HuH-7.5 (cell line): ENCODE data around the gene MIA2.
"Not testable (repeated sequence)": the region's sequence is repeated elsewhere in the genome, so short reads cannot be mapped to it uniquely, and the experiment has no call there.

Experiments used
- DNase-seq: peaks from one replicate; pipeline ENCODE4 v3.0.0; 2011; ENCODE audit warnings: low spot score

The MIA2 gene

DNA sequence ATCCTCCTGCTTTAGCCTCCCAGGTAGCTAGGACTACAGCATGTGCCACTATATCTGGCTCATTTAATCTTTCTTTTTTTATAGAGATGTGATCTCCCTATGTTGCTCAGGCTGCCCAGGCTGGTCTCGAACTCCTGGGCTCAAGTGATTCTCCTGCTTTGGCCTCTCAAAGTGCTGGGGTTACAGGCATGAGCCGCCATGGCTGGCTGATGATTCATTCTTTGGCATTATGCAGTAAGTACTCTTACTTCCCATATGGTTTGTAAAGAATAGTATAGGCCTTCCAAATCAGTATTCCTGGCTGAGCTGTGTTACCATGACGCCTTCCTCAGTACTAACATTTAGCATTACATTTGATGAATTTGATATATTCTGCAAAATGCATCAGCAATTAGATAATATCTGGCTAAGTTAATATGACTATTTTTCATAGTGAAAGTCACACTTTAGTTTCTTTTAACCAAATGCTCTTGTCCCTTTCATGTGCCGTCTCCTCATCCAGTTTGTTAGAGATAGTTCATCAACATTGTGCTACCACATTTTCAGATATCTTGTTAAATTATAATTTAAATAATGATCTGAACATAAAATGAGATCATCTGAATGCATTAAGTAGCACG lies 3.2 kb upstream of the MIA2 start:
- no peak for DNase-seq

DNA sequence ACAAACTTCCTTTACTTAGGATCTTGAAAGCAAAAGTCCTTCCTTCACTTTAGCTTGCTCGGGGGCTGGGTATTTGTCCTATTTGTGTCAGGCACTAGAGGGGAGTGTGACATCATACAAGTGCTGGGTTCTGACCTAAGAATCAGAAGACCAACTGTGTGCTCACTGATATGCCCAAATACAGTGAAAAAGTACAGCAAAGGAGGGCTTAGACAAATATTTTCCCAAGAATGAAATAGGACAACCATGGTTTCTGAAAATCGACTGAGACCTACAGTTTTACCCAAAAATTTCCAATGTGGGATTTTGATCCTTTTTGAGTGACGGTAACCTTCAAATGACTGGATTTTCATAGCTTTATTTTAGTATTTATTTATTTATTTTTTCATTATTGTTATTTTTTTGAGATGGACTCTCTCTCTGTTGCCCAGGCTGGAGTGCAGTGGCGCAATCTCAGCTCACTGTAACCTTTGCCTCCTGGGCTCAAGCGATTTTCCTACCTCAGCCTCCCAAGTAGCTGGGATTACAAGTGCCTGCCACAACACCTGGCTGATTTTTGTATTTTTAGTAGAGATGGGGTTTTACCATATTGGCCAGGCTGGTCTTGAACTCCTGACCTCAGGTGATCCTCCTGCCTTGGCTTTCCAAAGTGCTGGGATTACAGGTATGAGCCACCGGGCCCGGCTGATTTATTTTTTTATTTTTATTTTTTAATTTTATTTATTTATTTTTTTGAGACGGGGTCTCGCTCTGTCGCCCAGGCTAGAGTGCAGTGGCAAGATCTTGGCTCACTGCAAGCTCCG lies 1.8 kb upstream of the MIA2 start:
- not testable (repeated sequence) for DNase-seq

DNA sequence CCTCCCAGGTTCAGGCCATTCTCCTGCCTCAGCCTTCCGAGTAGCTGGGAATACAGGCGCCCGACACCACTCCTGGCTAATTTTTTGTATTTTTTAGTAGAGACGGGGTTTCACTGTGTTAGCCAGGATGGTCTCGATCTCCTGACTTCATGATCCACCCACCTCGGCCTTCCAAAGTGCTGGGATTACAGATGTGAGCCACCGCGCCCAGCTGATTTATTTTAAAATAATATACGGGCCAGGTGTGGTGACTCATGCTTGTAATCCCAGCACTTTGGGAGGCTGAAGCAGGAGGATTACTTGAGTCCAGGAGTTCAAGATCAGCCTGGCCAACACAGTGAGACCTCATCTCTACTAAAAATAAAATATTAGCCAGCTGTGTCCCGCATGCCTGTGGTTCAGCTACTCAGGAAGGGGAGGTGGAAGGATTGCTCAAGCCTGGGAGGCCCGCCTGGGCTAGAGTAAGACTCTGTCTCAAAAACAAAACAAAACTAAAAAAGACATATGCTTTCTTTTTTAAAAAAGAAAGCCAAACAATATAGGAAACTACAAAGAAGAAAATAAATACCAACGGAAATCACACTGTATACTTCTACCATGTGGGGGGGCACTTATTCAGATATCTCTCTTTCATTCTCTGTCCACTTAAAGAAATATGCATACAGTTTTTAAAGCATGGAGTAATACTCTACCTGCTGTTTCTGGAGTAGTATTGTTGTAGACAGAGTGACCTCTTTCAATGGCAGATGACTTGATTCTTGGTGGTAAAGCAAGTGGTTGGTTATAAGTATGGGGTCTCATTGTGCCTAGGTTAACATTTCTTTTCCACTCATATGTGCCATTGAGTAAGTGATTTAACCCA lies 930 bp upstream of the MIA2 start:
- no peak for DNase-seq

DNA sequence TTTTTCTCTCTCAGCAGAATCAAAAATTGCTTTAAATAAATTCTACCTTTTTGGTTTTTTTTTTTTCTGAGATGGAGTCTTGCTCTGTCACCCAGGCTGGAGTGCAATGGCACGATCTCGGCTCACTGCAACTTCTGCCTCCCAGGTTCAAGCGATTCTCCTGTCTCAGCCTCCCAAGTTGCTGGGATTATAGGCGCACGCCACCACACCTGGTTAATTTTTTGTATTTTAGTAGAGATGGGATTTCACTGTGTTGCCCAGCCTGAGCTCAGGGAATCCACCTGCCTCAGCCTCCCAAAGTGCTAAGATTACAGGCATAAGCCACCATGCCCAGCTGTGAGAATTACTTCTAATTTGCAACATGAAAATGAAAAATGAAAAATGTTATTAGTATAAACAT lies 1.3 kb downstream of the MIA2 start:
- not testable (repeated sequence) for DNase-seq

DNA sequence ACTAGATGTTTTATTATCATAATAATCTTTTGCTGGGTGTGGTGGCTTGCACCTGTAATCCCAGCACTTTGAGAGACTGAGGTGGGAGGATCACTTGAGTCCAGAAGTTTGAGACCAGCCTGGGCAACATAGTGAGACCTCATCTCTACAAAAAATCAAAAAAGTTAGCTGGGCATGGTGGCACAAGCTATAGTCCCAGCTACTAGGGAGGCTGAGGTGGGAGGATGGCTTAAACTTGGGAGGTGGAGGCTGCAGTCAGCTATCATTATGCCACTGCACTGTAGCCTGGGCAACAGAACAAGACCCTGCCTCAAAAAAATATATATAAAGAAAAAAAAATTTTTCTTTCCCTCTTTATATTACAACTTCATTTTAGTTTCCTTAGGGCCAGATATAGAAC lies 1.8 kb downstream of the MIA2 start:
- DNase-seq, result not testable (repeated sequence)

DNA sequence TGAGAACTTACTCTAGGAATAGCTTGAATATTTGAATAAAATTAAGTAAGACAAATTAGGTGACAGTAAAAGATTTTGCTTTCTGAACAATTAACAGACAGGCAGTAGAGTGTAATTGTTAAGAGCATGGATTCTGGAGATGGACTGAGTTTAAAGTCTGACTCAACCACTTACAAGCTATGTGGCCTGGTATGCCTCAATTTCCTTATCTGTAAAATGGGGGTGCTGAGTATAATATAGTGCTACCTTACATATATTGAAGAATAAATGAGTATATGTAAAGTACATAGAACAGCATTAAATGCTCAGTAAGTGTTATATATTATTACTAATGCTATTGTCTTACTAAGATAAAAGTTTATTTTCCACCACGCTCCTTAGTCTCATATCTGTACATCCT lies 7.1 kb downstream of the MIA2 start:
- no peak for DNase-seq

DNA sequence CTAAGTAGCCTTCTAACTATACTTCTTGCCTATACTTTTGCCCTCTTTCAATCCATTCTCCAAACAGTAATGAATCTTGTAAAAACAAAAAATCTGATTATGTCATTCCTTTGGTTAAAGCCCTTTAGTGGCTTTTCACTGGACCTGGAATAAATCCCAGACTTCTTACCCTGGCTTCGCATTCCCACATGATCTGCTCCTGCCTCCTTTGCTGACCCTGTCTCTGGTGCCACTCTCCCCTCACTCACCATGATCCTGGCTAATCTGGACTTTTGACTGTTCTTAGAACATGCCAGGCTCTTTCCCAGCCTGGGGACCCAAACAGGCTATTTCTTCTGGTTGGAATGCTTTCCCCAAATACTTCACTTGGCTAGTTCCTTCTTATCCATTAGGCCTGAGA lies 7.9 kb downstream of the MIA2 start:
- DNase-seq, result no peak

DNA sequence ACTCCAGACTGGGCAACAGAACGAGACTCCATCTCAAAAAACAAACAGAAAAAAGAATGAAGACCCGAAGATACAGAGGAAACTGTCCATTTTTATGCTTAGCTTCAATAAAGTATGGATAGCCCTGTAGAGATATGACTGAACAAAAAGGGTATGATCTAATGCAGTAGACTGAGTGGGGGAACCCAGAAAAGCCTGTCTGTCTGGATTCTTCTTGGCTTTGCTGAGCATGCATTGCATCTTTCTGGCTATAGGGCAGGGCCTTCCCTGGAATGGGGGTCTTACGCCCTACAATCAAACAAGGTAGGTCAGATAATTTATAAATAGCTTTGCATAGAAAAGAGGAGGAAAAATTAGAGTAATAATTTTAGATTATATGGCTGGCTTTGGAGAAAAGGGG lies 10.1 kb downstream of the MIA2 start:
- no peak for DNase-seq

DNA sequence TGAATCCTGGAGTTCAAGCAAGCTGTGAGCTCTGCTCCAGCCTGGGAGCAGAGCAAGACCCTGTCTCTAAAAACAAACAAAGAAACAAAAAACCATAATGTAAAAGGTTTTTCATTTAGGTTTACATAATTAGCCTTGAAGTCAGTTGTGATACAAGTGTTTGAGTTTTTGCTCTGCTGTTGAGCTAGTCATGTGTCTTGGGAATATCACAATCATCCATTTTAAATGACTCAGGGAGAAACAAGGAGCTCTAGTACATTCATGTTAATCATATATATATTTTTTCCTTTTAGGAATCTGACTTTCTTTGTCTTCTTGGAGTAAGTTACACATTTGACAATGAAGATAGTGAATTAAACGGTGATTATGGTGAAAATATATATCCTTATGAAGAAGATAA lies 12.9 kb downstream of the MIA2 start:
- DNase-seq, result no peak

DNA sequence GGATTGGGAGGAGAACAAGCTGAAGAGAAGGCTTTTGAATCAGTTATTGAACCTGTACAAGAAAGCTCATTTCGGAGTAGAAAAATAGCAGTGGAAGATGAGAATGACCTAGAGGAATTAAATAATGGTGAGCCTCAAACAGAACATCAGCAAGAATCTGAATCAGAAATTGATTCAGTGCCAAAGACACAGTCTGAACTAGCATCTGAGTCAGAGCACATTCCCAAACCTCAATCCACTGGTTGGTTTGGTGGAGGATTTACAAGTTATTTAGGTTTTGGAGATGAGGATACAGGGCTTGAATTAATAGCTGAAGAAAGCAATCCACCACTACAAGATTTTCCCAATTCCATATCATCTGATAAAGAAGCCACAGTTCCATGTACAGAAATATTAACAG lies 13.5 kb downstream of the MIA2 start:
- no peak for DNase-seq

DNA sequence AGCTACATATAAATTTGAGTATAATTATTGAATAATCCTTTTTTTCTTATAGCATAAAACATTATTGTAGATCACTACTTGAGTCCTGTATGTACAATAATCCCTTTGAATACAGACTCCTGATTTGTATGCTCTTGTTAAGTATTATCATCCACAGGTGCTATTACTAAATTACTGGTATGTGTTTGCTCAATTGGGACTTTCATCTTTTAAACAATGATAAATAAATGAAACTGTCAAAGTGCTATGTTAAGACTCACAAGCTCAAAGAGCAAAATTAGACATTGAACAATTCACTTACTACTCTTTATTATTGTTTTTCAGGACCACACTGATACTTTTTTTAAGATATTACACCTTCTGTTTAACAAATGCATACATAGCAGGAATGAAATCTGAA lies 17.8 kb downstream of the MIA2 start:
- no peak for DNase-seq

DNA sequence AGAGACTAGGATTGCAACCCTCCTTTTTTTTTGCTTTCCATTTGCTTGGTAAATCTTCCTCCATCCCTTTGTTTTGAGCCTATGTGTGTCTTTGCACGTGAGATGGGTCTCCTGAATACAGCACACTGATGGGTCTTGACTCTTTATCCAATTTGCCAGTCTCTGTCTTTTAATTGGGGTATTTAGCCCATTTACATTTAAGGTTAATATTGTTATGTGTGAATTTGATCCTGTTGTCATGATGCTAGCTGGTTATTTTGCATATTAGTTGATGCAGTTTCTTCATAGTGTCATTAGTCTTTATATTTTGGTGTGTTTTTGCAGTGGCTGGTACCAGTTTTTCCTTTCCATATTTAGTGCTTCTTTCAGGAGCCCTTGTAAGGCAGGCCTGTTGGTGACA lies 23.7 kb downstream of the MIA2 start:
- DNase-seq, result not testable (repeated sequence)

DNA sequence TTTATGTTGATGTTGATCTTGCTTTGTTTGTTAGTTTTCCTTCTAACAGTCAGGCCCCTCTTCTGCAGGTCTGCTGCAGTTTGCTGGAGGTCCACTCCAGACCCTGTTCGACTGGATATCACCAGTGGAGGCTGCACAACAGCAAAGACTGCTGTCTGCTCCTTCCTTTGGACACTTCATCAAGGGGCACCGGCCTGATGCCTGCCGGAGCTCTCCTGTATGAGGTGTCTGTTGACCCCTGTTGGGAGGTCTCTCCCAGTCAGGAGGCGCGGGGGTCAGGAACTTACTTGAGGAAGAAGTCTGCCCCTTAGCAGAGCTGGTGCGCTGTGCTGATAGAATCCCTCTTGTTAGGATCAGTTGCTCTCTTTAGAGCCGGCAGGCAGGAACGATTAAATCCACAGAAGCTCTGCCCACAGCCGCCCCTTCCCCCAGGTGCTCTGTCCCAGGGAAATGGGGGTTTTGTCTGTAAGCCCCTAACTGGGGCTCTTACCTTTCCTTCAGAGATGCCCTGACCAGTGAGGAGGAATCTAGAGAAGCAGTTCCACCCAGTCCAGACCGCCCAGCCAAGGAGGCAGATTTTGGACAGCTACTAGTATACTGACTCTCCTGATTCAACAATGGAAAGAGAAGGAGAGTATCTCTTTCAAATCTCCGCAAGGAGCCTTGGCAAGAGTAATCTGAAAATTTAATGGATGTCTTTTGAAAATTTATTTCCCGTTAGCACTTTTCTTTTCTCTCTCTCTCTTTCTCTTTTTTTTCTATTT lies 25.2 kb downstream of the MIA2 start:
- no peak for DNase-seq

DNA sequence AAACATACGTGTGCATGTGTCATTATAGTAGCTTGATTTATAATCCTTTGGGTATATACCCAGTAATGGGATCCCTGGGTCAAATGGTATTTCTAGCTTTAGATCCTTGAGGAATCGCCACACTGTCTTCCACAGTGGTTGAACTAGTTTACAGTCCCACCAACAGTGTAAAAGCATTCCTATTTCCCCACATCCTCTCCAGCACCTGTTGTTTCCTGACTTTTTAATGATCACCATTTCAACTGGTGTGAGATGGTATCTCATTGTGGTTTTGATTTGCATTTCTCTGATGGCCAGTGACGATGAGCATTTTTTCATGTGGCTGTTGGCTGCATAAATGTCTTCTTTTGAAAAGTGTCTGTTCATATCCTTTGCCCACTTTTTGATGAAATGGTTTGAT lies 26.4 kb downstream of the MIA2 start:
- DNase-seq, result not testable (repeated sequence)

DNA sequence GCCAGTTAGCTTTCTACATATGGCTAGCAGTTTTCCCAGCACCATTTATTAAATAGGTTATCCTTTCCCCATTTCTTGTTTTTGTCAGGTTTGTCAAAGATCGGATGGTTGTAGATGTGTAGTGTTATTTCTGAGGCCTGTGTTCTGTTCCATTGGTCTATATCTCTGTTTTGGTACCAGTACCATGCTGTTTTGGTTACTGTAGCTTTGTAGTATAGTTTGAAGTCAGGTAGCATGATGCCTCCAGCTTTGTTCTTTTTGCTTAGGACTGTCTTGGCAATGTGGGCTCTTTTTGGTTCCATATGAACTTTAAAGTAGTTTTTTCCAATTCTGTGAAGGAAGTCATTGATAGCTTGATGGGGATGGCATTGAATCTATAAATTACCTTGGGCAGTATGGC lies 28.5 kb downstream of the MIA2 start:
- DNase-seq, result not testable (repeated sequence)

DNA sequence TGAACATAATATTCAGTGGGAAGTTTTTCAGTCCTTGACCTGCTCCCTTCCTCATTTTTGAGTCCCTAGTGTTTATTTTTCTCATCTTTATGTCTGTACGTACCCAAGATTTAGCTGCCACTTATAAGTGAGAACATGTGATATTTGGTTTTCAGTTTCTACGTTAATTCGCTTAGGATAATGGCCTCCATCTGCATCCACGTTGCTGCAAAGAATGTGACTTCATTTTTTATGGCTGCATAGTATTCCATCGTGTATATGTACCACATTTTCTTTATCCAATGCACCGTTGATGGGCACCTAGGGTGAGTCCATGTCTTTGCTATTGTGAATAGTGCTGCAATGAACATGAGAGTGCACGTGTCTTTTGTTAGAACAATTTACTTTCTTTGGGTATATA lies 30.3 kb downstream of the MIA2 start:
- DNase-seq, result no peak

DNA sequence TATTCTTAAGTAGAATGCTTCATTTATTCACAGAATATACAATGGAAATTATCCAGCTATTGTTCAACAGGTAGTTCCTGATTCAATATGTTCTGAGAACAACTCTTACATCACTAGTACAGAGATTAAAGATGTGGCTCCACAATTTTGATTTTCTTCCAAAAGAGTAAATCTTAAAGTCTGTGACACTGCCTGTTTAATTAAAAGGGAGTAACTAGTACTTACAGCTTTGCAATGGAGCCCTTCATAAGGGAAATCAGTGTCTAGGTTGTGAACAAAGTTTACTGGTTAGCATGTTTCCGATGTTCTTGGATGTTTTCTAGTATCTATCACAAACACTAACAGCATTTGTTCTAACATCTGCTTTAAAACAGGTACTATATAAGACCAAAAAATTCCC lies 30.8 kb downstream of the MIA2 start:
- no peak for DNase-seq

DNA sequence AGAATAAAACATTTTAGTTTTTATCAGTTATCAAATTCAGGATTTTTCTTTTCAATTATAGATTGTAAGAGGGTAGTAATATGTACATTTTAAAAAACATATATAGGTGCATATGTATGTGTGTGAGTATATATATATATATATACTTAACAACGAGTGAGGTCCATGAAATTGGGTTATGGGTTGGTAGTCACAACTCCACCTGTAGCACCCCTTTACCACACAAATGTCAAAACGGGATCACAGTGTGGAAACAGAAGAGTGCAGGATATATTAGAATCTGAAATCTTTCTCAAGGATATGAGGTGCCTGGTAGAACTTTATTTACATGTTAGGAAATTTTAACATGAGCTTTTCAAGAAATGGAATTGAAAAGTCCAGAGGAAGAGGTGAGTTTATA lies 31.3 kb downstream of the MIA2 start:
- DNase-seq, result no peak

DNA sequence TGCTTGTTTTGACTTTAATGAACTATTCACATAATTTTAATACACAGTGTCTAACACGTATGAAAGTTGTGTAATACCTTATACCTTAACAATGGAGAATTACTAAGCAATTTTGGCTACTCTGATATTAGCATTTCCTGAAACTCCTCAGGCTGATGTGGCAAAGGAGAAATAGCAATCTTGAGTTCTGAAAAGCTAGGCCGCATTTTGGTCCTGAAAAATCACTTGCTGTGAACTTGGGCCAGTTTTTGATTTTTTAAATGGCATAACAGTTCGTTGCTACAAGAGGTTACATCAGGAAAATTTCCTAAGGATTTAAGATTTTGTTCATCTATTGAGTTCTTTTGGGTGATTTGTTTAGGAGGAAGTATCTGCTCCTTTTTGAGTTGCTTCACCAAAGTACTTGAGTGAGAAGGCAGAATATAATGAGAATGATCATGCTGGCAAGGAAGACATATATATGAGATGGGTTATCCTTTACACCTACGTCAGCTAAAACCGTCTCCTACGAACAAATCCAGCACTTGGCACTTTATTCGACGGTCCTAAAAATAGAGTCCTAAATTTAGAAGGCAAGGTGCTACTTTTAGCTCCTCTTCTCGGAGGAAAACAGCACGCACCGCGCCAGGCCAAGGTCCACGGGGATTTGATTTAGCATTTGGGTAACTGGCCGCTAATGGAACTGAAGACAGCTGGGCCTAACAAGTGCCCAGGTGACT lies 32.2 kb downstream of the MIA2 start:
- no peak for DNase-seq

DNA sequence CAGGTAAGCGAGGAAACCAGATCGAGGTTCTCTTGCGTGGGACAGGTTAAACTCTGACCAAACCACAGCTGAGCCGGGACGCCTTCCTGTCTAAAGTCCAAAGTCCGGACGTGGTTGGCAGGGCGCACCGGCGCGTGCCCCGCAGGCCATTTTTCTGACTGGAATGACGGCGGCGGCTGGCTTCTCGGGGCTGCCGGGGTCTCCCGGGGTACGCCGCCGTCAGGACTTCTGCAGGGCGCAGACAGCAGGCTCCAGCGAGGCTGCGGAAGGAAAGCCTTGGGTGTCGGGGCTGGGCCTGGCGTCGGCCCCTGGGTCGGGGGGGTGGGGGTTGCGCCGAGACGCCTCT lies 32.8 kb downstream of the MIA2 start:
- DNase-seq, result peak; percentile 12

DNA sequence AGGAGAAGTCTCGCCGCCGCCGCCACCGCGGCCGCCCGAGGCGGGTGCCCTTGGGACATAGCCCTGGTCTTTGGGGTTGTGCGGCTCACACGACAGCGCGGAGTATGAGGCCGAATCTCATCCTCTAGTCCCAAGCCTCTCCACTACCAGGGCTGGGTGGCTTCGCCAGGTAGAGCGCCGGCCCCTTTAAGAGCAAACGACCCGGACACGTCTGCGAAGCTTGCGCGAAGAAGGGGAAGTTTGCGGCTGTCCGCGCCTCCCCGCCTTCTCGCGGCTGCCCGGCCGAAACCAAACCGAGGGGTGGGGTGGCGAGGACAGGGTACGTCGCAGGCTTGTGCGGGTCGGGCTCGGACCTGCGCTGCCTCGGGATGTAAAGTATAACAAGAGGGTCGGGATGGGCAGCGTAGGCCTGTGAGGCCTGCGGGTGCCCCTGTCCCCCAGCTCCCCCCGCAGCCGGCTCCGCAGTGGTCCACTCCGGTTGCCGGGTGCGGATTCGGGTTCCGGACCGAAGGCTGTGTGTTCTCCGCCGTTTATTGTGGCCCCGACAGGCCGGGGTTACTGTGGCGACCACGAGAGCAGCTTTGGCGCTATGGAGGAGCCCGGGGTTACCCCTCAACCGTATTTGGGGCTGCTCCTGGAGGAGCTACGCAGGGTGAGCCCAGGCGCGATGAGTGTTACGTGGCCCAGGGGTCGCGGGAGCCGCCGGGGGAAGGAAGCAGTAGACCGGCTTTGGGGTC lies 33.3 kb downstream of the MIA2 start:
- DNase-seq, result peak; percentile 40
